ENCODE measurements around the gene PHACTR1. TPM values are rescaled to one million over a fixed set of nuclear protein-coding genes. Genes with fewer than 3 reads are reported as not detected.

Gene PHACTR1
- polyA plus RNA-seq, 1 of the 3 experiments (the other 2 are of a cell fraction): 0.12 TPM

- Histone ChIP-seq H3F3A (replicated peaks; ENCODE audit: insufficient read depth) (no peaks in the 10 kb centered on the region), H3K36me3 (replicated peaks in 1 of 2; ENCODE audit: control insufficient read depth in 1 of 2, insufficient read depth in 2 of 2, low read length in 1 of 2) (peaks cover 9 to 35% of the 10 kb centered on the region in 2 experiments), H3K27me3 (ENCODE audit: insufficient read depth) (no peaks in the 10 kb centered on the region), H3K9me3 (no peaks in the 10 kb centered on the region), H3K79me2 (ENCODE audit: insufficient read depth) (no peaks in the 10 kb centered on the region), H3K4me3 (ENCODE audit: low read depth in 2 of 2, low read length in 1 of 2) (no peak overlapping the region), H3K4me2 (no peak overlapping the region), H3K27ac (ENCODE audit: low read depth in 2 of 2, low read length in 1 of 2) (no peak overlapping the region), H3K9ac (no peak overlapping the region), H3K9me2 (no peaks in the 10 kb centered on the region), H2AFZ (ENCODE audit: low read depth) (no peak overlapping the region), H3K4me1 (ENCODE audit: control insufficient read depth in 1 of 2, insufficient read depth in 2 of 2, low read depth in 1 of 2, low read length in 1 of 2) (no peaks in the 10 kb centered on the region), H4K20me1 (ENCODE audit: insufficient read depth) (no peaks in the 10 kb centered on the region)
- 95% methylated on average over 9 of the region's 9 CpGs for WGBS (ENCODE audit: low lambda C conversion rate)
- no peak for DNase-seq
- POLR2A ChIA-PET: no interaction called here
- CTCF ChIA-PET: no interaction called here
- TF ChIP-seq CTCF (IDR thresholded peaks at IDR 0.05) (no peak), SIN3A (IDR thresholded peaks at IDR 0.05; ENCODE audit: borderline replicate concordance, low read depth, low read length) (no peak), CHD2 (IDR thresholded peaks at IDR 0.05; ENCODE audit: low read length, partially characterized antibody) (no peak), EZH2phosphoT487 (IDR thresholded peaks at IDR 0.05; ENCODE audit: borderline replicate concordance, low read depth) (no peak), RXRA (IDR thresholded peaks at IDR 0.05; ENCODE audit: borderline replicate concordance, low read depth) (no peak), TEAD4 (IDR thresholded peaks at IDR 0.05; ENCODE audit: borderline replicate concordance, insufficient read depth) (no peak), YY1 (IDR thresholded peaks at IDR 0.05; ENCODE audit: low read depth) (no peak), REST (IDR thresholded peaks at IDR 0.05; ENCODE audit: low read depth, low read length) (no peak), IRF3 (IDR thresholded peaks at IDR 0.05; ENCODE audit: low read depth, low read length) (no peak), POLR2AphosphoS5 (IDR thresholded peaks at IDR 0.05; ENCODE audit: low read depth, low read length) (no peak), TAF1 (IDR thresholded peaks at IDR 0.05; ENCODE audit: borderline replicate concordance, low read depth, low read length) (no peak), RCOR1 (IDR thresholded peaks at IDR 0.05; ENCODE audit: low read length) (no peak), FOSL2 (IDR thresholded peaks at IDR 0.05; ENCODE audit: borderline replicate concordance, low read depth) (no peak), GABPA (IDR thresholded peaks at IDR 0.05; ENCODE audit: low read depth) (no peak), FOXM1 (IDR thresholded peaks at IDR 0.05; ENCODE audit: low read depth) (no peak), ELF1 (IDR thresholded peaks at IDR 0.05) (no peak)
Measured at GRCh38 chr6:13292774-13293173, 576.2 kb downstream of the PHACTR1 start.

Measured in SK-N-SH (cell line).